ENCODE data around the gene CDC73.

GRCh38 chr1:193262661-193263060 lies 140.8 kb downstream of the CDC73 start:
- TF ChIP-seq, protein P1, sequence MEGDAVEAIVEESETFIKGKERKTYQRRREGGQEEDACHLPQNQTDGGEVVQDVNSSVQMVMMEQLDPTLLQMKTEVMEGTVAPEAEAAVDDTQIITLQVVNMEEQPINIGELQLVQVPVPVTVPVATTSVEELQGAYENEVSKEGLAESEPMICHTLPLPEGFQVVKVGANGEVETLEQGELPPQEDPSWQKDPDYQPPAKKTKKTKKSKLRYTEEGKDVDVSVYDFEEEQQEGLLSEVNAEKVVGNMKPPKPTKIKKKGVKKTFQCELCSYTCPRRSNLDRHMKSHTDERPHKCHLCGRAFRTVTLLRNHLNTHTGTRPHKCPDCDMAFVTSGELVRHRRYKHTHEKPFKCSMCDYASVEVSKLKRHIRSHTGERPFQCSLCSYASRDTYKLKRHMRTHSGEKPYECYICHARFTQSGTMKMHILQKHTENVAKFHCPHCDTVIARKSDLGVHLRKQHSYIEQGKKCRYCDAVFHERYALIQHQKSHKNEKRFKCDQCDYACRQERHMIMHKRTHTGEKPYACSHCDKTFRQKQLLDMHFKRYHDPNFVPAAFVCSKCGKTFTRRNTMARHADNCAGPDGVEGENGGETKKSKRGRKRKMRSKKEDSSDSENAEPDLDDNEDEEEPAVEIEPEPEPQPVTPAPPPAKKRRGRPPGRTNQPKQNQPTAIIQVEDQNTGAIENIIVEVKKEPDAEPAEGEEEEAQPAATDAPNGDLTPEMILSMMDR (IDR thresholded peaks at IDR 0.05), result no peak
- no peak for TF ChIP-seq POLR2A (IDR thresholded peaks at IDR 0.05)

All from testis (tissue), 2 donors.